PFSK-1 (cell line): ENCODE measurements around the gene PPP4R3B.

Experiments
- FOXP2 ChIP-seq: optimal IDR thresholded peaks from 2 replicates; pipeline ENCODE3; 2011; ENCODE audit warnings: borderline replicate concordance, control low read depth, inconsistent platforms; ENCODE audit not compliant: insufficient read depth; ENCODE audit errors: extremely low read length, extremely low read depth
- POLR2AphosphoS5 ChIP-seq: IDR thresholded peaks from 2 replicates; pipeline ENCODE4 v1.6.1; 2012; ENCODE audit warnings: low read depth, mild to moderate bottlenecking, control low read depth, low read length, moderate library complexity
- SIN3A ChIP-seq: IDR thresholded peaks from 2 replicates; pipeline ENCODE4 v1.6.1; 2012; ENCODE audit warnings: mild to moderate bottlenecking, low read length, moderate library complexity, borderline replicate concordance; ENCODE audit not compliant: insufficient read depth
- TAF1 ChIP-seq: IDR thresholded peaks from 2 replicates; pipeline ENCODE4 v1.6.1; 2012; ENCODE audit warnings: low read length, control low read depth, borderline replicate concordance; ENCODE audit not compliant: insufficient read depth
- TF ChIP-seq, protein P1 (sequence below), 2 experiments: IDR thresholded peaks; 2 replicates each; pipeline versions ENCODE4 v1.6.1 to v1.8.0; 2011 to 2012; ENCODE audit warnings: low read depth in 2 of 2, low read length in 2 of 2, control low read depth in 1 of 2, inconsistent platforms in 1 of 2, mild to moderate bottlenecking in 1 of 2, moderate library complexity in 1 of 2; ENCODE audit not compliant: insufficient read depth in 1 of 2

GRCh38 chr2:55653255-55653654, 35.8 kb upstream of the PPP4R3B start:
- TF ChIP-seq TAF1 (no peak), POLR2AphosphoS5 (no peak), FOXP2 (no peak), SIN3A (no peak)
- TF ChIP-seq, protein P1, sequence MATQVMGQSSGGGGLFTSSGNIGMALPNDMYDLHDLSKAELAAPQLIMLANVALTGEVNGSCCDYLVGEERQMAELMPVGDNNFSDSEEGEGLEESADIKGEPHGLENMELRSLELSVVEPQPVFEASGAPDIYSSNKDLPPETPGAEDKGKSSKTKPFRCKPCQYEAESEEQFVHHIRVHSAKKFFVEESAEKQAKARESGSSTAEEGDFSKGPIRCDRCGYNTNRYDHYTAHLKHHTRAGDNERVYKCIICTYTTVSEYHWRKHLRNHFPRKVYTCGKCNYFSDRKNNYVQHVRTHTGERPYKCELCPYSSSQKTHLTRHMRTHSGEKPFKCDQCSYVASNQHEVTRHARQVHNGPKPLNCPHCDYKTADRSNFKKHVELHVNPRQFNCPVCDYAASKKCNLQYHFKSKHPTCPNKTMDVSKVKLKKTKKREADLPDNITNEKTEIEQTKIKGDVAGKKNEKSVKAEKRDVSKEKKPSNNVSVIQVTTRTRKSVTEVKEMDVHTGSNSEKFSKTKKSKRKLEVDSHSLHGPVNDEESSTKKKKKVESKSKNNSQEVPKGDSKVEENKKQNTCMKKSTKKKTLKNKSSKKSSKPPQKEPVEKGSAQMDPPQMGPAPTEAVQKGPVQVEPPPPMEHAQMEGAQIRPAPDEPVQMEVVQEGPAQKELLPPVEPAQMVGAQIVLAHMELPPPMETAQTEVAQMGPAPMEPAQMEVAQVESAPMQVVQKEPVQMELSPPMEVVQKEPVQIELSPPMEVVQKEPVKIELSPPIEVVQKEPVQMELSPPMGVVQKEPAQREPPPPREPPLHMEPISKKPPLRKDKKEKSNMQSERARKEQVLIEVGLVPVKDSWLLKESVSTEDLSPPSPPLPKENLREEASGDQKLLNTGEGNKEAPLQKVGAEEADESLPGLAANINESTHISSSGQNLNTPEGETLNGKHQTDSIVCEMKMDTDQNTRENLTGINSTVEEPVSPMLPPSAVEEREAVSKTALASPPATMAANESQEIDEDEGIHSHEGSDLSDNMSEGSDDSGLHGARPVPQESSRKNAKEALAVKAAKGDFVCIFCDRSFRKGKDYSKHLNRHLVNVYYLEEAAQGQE (IDR thresholded peaks at IDR 0.05; ENCODE audit: insufficient read depth in 1 of 2, low read depth in 2 of 2, low read length in 2 of 2) = no peak
